EH (cell line): ENCODE results near the gene UGGT2.
"Not testable (repeated sequence)": the region's sequence is repeated elsewhere in the genome, so short reads cannot be mapped to it uniquely, and the experiment has no call there.

ENCODE experiments used
- DNase-seq: peaks from one replicate; pipeline ENCODE4 v3.0.0-alpha.2; 2015; ENCODE audit warnings: low read depth

Gene UGGT2

GRCh38 chr13:95882121-95882520, 171.1 kb downstream of the UGGT2 start:
- DNase-seq = no peak

- no peak for DNase-seq
Measured at GRCh38 chr13:95880331-95880730, 172.9 kb downstream of the UGGT2 start.

GRCh38 chr13:95874286-95874685, 178.9 kb downstream of the UGGT2 start:
- DNase-seq = no peak

GRCh38 chr13:95870421-95870820, 182.8 kb downstream of the UGGT2 start:
- no peak for DNase-seq

- no peak for DNase-seq
Measured at GRCh38 chr13:95865080-95865615, 188.1 kb downstream of the UGGT2 start.

- peak; percentile 24 for DNase-seq
Measured at GRCh38 chr13:95862408-95862807, 190.8 kb downstream of the UGGT2 start.

GRCh38 chr13:95861296-95861695, 191.9 kb downstream of the UGGT2 start:
- DNase-seq = no peak

- peak; percentile 3 for DNase-seq
Measured at GRCh38 chr13:95858286-95859075, 194.7 kb downstream of the UGGT2 start.

- DNase-seq = not testable (repeated sequence)
Measured at GRCh38 chr13:95845656-95846055, 207.5 kb downstream of the UGGT2 start.

- DNase-seq = no peak
Measured at GRCh38 chr13:95842898-95843297, 210.3 kb downstream of the UGGT2 start.

- DNase-seq = no peak
Measured at GRCh38 chr13:95841894-95842293, 211.3 kb downstream of the UGGT2 start.

GRCh38 chr13:95834134-95834765, 219.0 kb downstream of the UGGT2 start:
- DNase-seq = peak; percentile 74

GRCh38 chr13:95833719-95834118, 219.5 kb downstream of the UGGT2 start:
- peak; percentile 25 for DNase-seq

- DNase-seq = no peak
Measured at GRCh38 chr13:95833126-95833525, 220.1 kb downstream of the UGGT2 start.

GRCh38 chr13:95822303-95822702, 230.9 kb downstream of the UGGT2 start:
- no peak for DNase-seq

- DNase-seq = no peak
Measured at GRCh38 chr13:95814495-95814894, 238.7 kb downstream of the UGGT2 start.

- DNase-seq = no peak
Measured at GRCh38 chr13:95813139-95813538, 240.1 kb downstream of the UGGT2 start.

- no peak for DNase-seq
Measured at GRCh38 chr13:95809429-95809828, 243.8 kb downstream of the UGGT2 start.

- DNase-seq = no peak
Measured at GRCh38 chr13:95805921-95806320, 247.3 kb downstream of the UGGT2 start.

- DNase-seq = no peak
Measured at GRCh38 chr13:95801825-95802224, 251.4 kb downstream of the UGGT2 start.

- peak; percentile 45 for DNase-seq
Measured at GRCh38 chr13:95800436-95800835, 252.8 kb downstream of the UGGT2 start.

- no peak for DNase-seq
Measured at GRCh38 chr13:95797016-95797415, 256.2 kb downstream of the UGGT2 start.

GRCh38 chr13:95793781-95794180, 259.4 kb downstream of the UGGT2 start:
- no peak for DNase-seq
